GM23248 (cell line): ENCODE data around the gene TDRD12. TPM values are rescaled to one million over a fixed set of nuclear protein-coding genes. Genes with fewer than 3 reads are reported as not detected.
"Not testable (repeated sequence)": the region's sequence is repeated elsewhere in the genome, so short reads cannot be mapped to it uniquely, and the experiment has no call there.

ENCODE experiments used
- DNase-seq: peaks from one replicate; pipeline ENCODE4 v3.0.0-alpha.2; 2015
- H2AFZ ChIP-seq: fragments of 200-600 bp; sonication (generic); 2 replicates; pipeline ENCODE4 v1.6.1; 2016; ENCODE audit warnings: antibody characterized with exemption
- H3F3A ChIP-seq: fragments of 200-600 bp; sonication (generic); 2 replicates; pipeline ENCODE4 v1.6.1; 2016; ENCODE audit warnings: mild to moderate bottlenecking, antibody characterized with exemption, mixed run types; ENCODE audit not compliant: insufficient read depth
- H3K27ac ChIP-seq: fragments of 200-600 bp; sonication (generic); 2 replicates; pipeline ENCODE4 v1.5.1; 2016; ENCODE audit warnings: mild to moderate bottlenecking
- H3K27me3 ChIP-seq: fragments of 200-600 bp; sonication (generic); replicated peaks from 2 replicates; pipeline ENCODE4 v1.6.1; 2016; ENCODE audit warnings: mild to moderate bottlenecking; ENCODE audit not compliant: insufficient read depth
- H3K36me3 ChIP-seq: fragments of 200-600 bp; sonication (generic); 2 replicates; pipeline ENCODE4 v1.6.1; 2016; ENCODE audit warnings: low read depth, mild to moderate bottlenecking
- H3K4me1 ChIP-seq: fragments of 200-600 bp; sonication (generic); 2 replicates; pipeline ENCODE4 v1.6.1; 2016; ENCODE audit warnings: mild to moderate bottlenecking; ENCODE audit not compliant: insufficient read depth
- H3K4me2 ChIP-seq: fragments of 200-600 bp; sonication (generic); one replicate; pipeline ENCODE4 v1.6.1; 2016; ENCODE audit warnings: mild to moderate bottlenecking; ENCODE audit not compliant: unreplicated experiment
- H3K4me3 ChIP-seq: fragments of 200-600 bp; sonication (generic); 2 replicates; pipeline ENCODE4 v1.5.1; 2016; ENCODE audit warnings: mild to moderate bottlenecking
- H3K79me2 ChIP-seq: fragments of 200-600 bp; sonication (generic); 2 replicates; pipeline ENCODE4 v1.6.1; 2016; ENCODE audit warnings: mild to moderate bottlenecking; ENCODE audit not compliant: insufficient read depth
- H3K9ac ChIP-seq: fragments of 200-600 bp; sonication (generic); 2 replicates; pipeline ENCODE4 v1.6.1; 2016; ENCODE audit warnings: mild to moderate bottlenecking
- H3K9me2 ChIP-seq: fragments of 200-600 bp; sonication (generic); 2 replicates; pipeline ENCODE4 v1.6.1; 2016; ENCODE audit warnings: mixed run types, mild to moderate bottlenecking, moderate library complexity; ENCODE audit not compliant: insufficient read depth
- H3K9me3 ChIP-seq: fragments of 200-600 bp; sonication (generic); one replicate; pipeline ENCODE4 v1.6.1; 2017; ENCODE audit warnings: low read depth
- H4K20me1 ChIP-seq: fragments of 200-600 bp; sonication (generic); 2 replicates; pipeline ENCODE4 v1.6.0; 2016; ENCODE audit not compliant: insufficient read depth
- EZH2 ChIP-seq: fragments of 200-600 bp; sonication (generic); IDR thresholded peaks from 2 replicates; pipeline ENCODE4 v1.6.1; 2018; ENCODE audit warnings: antibody characterized with exemption, mild to moderate bottlenecking; ENCODE audit not compliant: insufficient read depth, poor library complexity, severe bottlenecking
- EZH2phosphoT487 ChIP-seq: fragments of 200-600 bp; sonication (generic); IDR thresholded peaks from 2 replicates; pipeline ENCODE4 v1.6.1; 2018; ENCODE audit warnings: antibody characterized with exemption, moderate library complexity, mild to moderate bottlenecking, low read depth; ENCODE audit not compliant: insufficient read depth
- WGBS, 2 experiments: methylation state at CpG; one replicate each; pipeline ENCODE4 v1.1.6; 2015 to 2017; ENCODE audit warnings: low lambda C conversion rate in 2 of 2, low coverage in 1 of 2; ENCODE audit errors: missing lambda C conversion rate in 2 of 2; 5-methylcytosine and 5-hydroxymethylcytosine counted together
- in situ Hi-C: fragments of 300-500 bp; cut with MboI; formaldehyde crosslinking; loops from 2 replicates; pipeline ENCODE4 v1.15.0; 2020
- polyA plus RNA-seq: library from polyadenylated mRNA; unstranded; fragments of >200 nt; fragmentation: Nextera tagmentation; extraction: Ambion mirVana; gene quantifications from 2 replicates; pipeline ENCODE4 v1.2.1, GENCODE V29; 2016
- total RNA-seq: library from RNA; depleted of rRNA; stranded (reverse); fragments of >200 nt; shearing (Covaris generic); gene quantifications from 2 replicates; pipeline ENCODE4 v1.2.3, GENCODE V29; 2014

TDRD12 gene
- total and polyA plus RNA-seq, 2 experiments from 2014 or later: 0.09 to 0.22 TPM

DNA sequence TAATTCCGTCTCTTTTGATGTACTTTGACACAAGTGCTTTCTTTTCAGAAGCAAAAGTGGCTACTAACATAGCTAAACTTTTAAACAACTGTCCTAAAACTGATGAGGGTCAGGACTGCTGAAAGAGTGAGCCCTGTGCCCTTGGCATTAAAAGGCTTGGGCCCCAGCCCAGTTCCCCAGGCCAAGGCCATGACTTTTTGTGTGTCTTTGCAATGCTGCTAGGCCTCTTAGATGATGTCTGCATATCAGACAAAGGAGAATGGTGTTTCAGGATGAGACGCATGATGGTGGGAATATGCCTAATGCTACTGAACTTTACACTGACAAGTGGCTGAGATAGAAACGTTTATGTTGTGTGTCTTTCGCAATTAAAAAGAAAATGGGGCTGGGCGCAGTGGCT, 112.0 kb downstream of the TDRD12 start:
- TF ChIP-seq EZH2: no peak
- TF ChIP-seq EZH2phosphoT487: no peak
- H3K9me3 ChIP-seq: no peaks in the 10 kb centered on the region
- DNase-seq: no peak
- no peaks in the 10 kb centered on the region for H3K36me3 ChIP-seq
- no peaks in the 10 kb centered on the region for H3K9me2 ChIP-seq
- no peaks in the 10 kb centered on the region for H4K20me1 ChIP-seq
- in situ Hi-C loops: no loop called here
- no peaks in the 10 kb centered on the region for H3F3A ChIP-seq
- no peaks in the 10 kb centered on the region for H3K79me2 ChIP-seq
- H3K27me3 ChIP-seq: no peaks in the 10 kb centered on the region
- H2AFZ ChIP-seq: no peak overlapping the region
- no peak overlapping the region for H3K27ac ChIP-seq
- no peak overlapping the region for H3K4me2 ChIP-seq
- WGBS, 2 experiments: 72 to 77% methylated on average over 5 of the region's 5 CpGs
- H3K4me3 ChIP-seq: no peak overlapping the region
- no peak overlapping the region for H3K9ac ChIP-seq
- H3K4me1 ChIP-seq: no peaks in the 10 kb centered on the region

- H3K9ac ChIP-seq, H3K4me1 ChIP-seq, H2AFZ ChIP-seq, H4K20me1 ChIP-seq, H3K4me2 ChIP-seq, H3K4me3 ChIP-seq, H3K79me2 ChIP-seq, H3K27ac ChIP-seq, H3K27me3 ChIP-seq, in situ Hi-C loops, H3F3A ChIP-seq, H3K9me3 ChIP-seq, H3K9me2 ChIP-seq, DNase-seq, H3K36me3 ChIP-seq: not testable (repeated sequence)
- WGBS, 2 experiments: 81 to 87% methylated on average over 12 of the region's 12 CpGs
Observed at GRCh38 chr19:32832094-32832493, 112.5 kb downstream of the TDRD12 start.

- H3K9me2 ChIP-seq, H3K4me1 ChIP-seq, H3K79me2 ChIP-seq, H3K27ac ChIP-seq, DNase-seq, H3K9me3 ChIP-seq, H2AFZ ChIP-seq, H3F3A ChIP-seq, H3K4me2 ChIP-seq, H3K36me3 ChIP-seq, H3K9ac ChIP-seq, H4K20me1 ChIP-seq, in situ Hi-C loops, H3K4me3 ChIP-seq, H3K27me3 ChIP-seq: not testable (repeated sequence)
- 60 to 68% methylated on average over 7 of the region's 7 CpGs for WGBS, 2 experiments
Observed at GRCh38 chr19:32832825-32833224, 113.3 kb downstream of the TDRD12 start.

GRCh38 chr19:32833388-32833787, 113.8 kb downstream of the TDRD12 start:
- H3K27ac ChIP-seq, H3K79me2 ChIP-seq, DNase-seq, H4K20me1 ChIP-seq, H3K4me3 ChIP-seq, H3F3A ChIP-seq, H3K27me3 ChIP-seq, H3K9me2 ChIP-seq, H2AFZ ChIP-seq, H3K4me1 ChIP-seq, H3K4me2 ChIP-seq, H3K36me3 ChIP-seq, H3K9ac ChIP-seq, H3K9me3 ChIP-seq, in situ Hi-C loops: not testable (repeated sequence)
- 65 to 66% methylated on average over 7 of the region's 7 CpGs for WGBS, 2 experiments

DNA sequence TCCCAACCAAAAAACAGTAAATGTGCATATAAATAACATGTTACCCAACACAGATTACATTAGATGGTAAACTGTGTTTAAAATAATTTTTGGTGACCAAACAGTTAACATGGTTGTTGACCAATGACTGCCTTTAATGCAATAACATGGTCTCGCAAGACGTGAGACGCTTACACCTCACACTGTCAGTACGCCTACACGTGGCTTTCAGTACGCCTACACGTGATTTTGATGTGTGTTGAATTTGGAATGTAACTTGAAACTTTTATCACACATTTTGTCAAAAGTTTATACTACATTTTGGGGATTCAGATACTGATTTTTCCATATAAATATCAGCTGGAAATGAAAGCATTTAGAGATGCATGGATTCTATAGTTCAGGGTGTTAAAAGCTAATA, 118.0 kb downstream of the TDRD12 start:
- TF ChIP-seq EZH2 (no peak), EZH2phosphoT487 (no peak)
- in situ Hi-C loops: no loop called here
- Histone ChIP-seq H4K20me1 (no peaks in the 10 kb centered on the region), H3F3A (no peaks in the 10 kb centered on the region), H3K79me2 (no peaks in the 10 kb centered on the region), H3K27ac (no peak overlapping the region), H3K27me3 (no peaks in the 10 kb centered on the region), H3K9ac (no peak overlapping the region), H3K9me3 (no peaks in the 10 kb centered on the region), H3K4me3 (no peak overlapping the region), H3K9me2 (no peaks in the 10 kb centered on the region), H3K36me3 (no peaks in the 10 kb centered on the region), H2AFZ (no peak overlapping the region), H3K4me2 (no peak overlapping the region), H3K4me1 (no peaks in the 10 kb centered on the region)
- DNase-seq: no peak
- WGBS, 2 experiments: 56 to 58% methylated on average over 7 of the region's 7 CpGs
